ENCODE results near the gene NFKBIE. TPM values are rescaled to one million over a fixed set of nuclear protein-coding genes. Genes with fewer than 3 reads are reported as not detected.
"Not testable (repeated sequence)": the region's sequence is repeated elsewhere in the genome, so short reads cannot be mapped to it uniquely, and the experiment has no call there.

Gene NFKBIE
- total and polyA plus RNA-seq, 5 donors from 2014 or later: 3.6 to 53.8 (median 6.1) TPM

DNA sequence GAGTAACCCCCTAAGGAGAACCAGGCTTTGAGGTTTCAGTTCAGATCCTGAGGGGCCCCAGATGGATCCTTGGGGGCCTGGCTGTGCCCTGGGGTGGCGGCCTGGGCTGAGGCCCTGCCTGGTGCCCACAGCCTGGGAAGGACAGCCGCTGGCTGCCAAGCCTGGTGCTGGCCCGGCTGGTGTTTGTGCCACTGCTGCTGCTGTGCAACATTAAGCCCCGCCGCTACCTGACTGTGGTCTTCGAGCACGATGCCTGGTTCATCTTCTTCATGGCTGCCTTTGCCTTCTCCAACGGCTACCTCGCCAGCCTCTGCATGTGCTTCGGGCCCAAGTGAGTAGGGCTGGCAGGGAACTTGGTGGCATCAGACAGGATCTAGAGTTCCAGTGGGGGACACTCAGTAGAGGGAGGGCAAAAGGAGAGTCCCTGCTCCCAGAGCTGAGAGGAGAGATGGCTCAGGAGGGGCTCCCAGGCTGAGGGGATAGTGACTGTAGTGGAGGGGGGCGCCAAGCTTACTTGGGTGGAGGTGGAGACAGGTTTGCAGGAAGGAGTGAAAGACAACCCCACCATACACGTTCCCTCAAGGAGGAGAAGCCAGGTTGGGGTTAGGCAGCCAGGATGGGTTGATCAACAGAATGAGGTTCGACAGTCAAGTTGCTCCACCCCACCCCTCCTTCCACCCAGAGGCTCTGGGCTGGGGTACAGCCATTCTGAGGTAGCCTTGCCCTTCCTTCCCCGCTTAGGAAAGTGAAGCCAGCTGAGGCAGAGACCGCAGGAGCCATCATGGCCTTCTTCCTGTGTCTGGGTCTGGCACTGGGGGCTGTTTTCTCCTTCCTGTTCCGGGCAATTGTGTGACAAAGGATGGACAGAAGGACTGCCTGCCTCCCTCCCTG lies 32.4 kb downstream of the NFKBIE start:
- no peaks in the 10 kb centered on the region for H3K27me3 Mint-ChIP-seq
- H3K36me3 ChIP-seq (ENCODE audit: control insufficient read depth, insufficient read depth, low read length): no peaks in the 10 kb centered on the region
- peak overlapping the region in 1 of 3 donors; percentile 89 for H3K27ac Mint-ChIP-seq
- H3K36me3 Mint-ChIP-seq: no peaks in the 10 kb centered on the region
- no peak for ATAC-seq (ENCODE audit: low read depth in 2 of 2)
- no peaks in the 10 kb centered on the region for H3K9me3 ChIP-seq (ENCODE audit: control insufficient read depth in 2 of 2, low read length in 2 of 2)
- H3K27ac ChIP-seq (ENCODE audit: insufficient read depth, low read length, poor library complexity, severe bottlenecking): no peak overlapping the region
- no peak for DNase-seq
- H3K27me3 ChIP-seq (ENCODE audit: control insufficient read depth, insufficient read depth, low read length): no peaks in the 10 kb centered on the region
- H3K4me3 ChIP-seq (ENCODE audit: low read depth, low read length): no peak overlapping the region
- peaks cover 0 to 6% (median 4%) of the 10 kb centered on the region in 4 donors for H3K4me1 Mint-ChIP-seq
- H3K4me1 ChIP-seq (ENCODE audit: control insufficient read depth, insufficient read depth, low read length, poor library complexity, severe bottlenecking): peaks cover 9% of the 10 kb centered on the region
- no peaks in the 10 kb centered on the region for H3K9me3 Mint-ChIP-seq
- H3K4me3 Mint-ChIP-seq: no peak overlapping the region

DNA sequence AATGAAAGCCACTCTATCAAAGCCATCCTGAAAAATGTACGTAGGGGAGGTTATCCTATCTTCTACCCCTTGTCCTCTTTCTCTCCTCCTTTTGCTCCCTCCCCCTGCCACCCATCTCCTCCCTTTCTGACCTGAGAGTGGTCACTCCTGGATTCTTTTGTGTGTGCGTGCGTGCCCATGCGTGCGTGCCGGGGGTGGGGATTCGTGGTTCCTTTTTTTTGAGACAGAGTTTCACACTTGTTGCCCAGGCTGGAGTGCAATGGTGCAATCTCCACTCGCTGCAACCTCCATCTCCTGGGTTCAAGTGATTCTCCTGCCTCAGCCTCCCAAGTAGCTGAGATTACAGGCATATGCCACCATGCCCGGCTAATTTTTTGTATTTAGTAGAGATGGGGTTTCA lies 33.9 kb downstream of the NFKBIE start:
- not testable (repeated sequence) for H3K27ac ChIP-seq (ENCODE audit: insufficient read depth, low read length, poor library complexity, severe bottlenecking); H3K4me3 Mint-ChIP-seq; H3K27me3 ChIP-seq (ENCODE audit: control insufficient read depth, insufficient read depth, low read length); H3K36me3 Mint-ChIP-seq; H3K27me3 Mint-ChIP-seq; H3K27ac Mint-ChIP-seq; H3K4me3 ChIP-seq (ENCODE audit: low read depth, low read length); H3K9me3 Mint-ChIP-seq; H3K9me3 ChIP-seq (ENCODE audit: control insufficient read depth in 2 of 2, low read length in 2 of 2); H3K36me3 ChIP-seq (ENCODE audit: control insufficient read depth, insufficient read depth, low read length); H3K4me1 Mint-ChIP-seq; ATAC-seq (ENCODE audit: low read depth in 2 of 2); H3K4me1 ChIP-seq (ENCODE audit: control insufficient read depth, insufficient read depth, low read length, poor library complexity, severe bottlenecking); DNase-seq

DNA sequence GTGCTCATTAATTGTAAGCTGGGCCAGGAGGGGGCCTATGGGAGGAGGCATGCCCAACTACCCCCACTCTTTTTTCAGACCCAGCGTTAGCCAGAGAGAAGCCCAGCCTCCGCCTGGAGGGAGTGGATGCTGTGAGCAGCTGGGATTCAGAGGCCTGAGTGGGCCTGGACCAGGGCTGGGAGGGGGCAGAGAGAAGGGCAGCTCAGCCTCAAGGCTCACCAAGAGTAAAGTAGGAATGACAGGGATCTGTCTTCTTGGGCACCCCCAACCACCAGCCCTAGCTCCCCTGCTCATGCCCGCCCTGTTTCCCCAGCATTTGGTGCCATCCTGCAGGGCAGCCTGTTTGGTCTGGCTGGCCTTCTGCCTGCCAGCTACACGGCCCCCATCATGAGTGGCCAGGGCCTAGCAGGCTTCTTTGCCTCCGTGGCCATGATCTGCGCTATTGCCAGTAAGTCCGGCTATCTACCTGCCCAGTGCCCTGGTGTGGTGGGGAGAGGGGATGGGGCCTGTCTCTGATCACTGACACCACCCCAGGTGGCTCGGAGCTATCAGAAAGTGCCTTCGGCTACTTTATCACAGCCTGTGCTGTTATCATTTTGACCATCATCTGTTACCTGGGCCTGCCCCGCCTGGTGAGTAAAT lies 35.2 kb downstream of the NFKBIE start:
- Histone ChIP-seq H3K36me3 (ENCODE audit: control insufficient read depth, insufficient read depth, low read length) (no peaks in the 10 kb centered on the region), H3K4me3 (ENCODE audit: low read depth, low read length) (no peak overlapping the region), H3K4me1 (ENCODE audit: control insufficient read depth, insufficient read depth, low read length, poor library complexity, severe bottlenecking) (no peaks in the 10 kb centered on the region), H3K27ac (ENCODE audit: insufficient read depth, low read length, poor library complexity, severe bottlenecking) (no peak overlapping the region), H3K27me3 (ENCODE audit: control insufficient read depth, insufficient read depth, low read length) (no peaks in the 10 kb centered on the region), H3K9me3 (ENCODE audit: control insufficient read depth in 2 of 2, low read length in 2 of 2) (no peaks in the 10 kb centered on the region)
- Mint-ChIP-seq H3K4me1 (no peaks in the 10 kb centered on the region), H3K36me3 (no peaks in the 10 kb centered on the region), H3K27me3 (no peaks in the 10 kb centered on the region), H3K4me3 (no peak overlapping the region), H3K9me3 (no peaks in the 10 kb centered on the region), H3K27ac (no peak overlapping the region)
- ATAC-seq (ENCODE audit: low read depth in 2 of 2) (no peak), DNase-seq (no peak)

DNA sequence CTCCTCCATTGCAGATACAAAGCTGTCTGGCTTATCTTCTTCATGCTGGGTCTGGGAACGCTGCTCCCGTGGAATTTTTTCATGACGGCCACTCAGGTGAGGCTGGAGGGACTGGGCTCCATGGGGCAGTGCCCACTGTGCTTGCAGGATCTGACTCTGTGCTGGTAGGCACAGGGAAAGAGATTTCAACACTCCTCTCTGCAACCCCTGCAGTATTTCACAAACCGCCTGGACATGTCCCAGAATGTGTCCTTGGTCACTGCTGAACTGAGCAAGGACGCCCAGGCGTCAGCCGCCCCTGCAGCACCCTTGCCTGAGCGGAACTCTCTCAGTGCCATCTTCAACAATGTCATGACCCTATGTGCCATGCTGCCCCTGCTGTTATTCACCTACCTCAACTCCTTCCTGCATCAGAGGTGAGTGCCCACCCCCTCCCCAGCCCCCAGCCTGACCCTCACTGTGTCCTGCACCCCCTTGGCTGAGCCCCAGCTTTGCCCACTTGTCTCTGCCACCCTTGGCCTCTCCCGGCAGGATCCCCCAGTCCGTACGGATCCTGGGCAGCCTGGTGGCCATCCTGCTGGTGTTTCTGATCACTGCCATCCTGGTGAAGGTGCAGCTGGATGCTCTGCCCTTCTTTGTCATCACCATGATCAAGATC lies 35.8 kb downstream of the NFKBIE start:
- H3K4me3 ChIP-seq (ENCODE audit: low read depth, low read length): no peak overlapping the region
- H3K27ac ChIP-seq (ENCODE audit: insufficient read depth, low read length, poor library complexity, severe bottlenecking): no peak overlapping the region
- DNase-seq: no peak
- H3K27me3 ChIP-seq (ENCODE audit: control insufficient read depth, insufficient read depth, low read length): no peaks in the 10 kb centered on the region
- Mint-ChIP-seq H3K9me3 (no peaks in the 10 kb centered on the region), H3K4me1 (peaks cover 0 to 4% (median under 1%) of the 10 kb centered on the region in 4 donors), H3K36me3 (no peaks in the 10 kb centered on the region), H3K4me3 (no peak overlapping the region), H3K27me3 (no peaks in the 10 kb centered on the region), H3K27ac (no peak overlapping the region)
- no peaks in the 10 kb centered on the region for H3K9me3 ChIP-seq (ENCODE audit: control insufficient read depth in 2 of 2, low read length in 2 of 2)
- no peak for ATAC-seq (ENCODE audit: low read depth in 2 of 2)
- no peaks in the 10 kb centered on the region for H3K4me1 ChIP-seq (ENCODE audit: control insufficient read depth, insufficient read depth, low read length, poor library complexity, severe bottlenecking)
- H3K36me3 ChIP-seq (ENCODE audit: control insufficient read depth, insufficient read depth, low read length): no peaks in the 10 kb centered on the region

DNA sequence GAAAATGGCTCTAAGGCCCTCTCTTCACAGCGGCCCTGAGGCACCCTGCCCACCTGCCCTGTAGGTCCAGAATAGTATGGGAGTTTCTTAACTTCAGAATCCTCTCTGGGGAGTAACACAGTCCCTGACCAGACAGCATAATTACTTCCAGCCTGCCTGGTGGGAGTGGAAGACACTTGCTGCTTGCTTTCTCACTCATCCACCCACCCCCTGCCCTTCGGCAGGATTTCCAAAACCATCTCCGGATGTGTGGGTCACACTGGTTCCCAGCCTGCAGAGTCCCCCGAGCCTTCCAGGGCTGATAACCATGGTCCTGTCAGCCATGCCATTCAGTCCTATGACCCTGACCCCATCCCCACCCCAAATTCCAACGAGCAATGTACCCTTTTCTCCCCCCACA lies 36.5 kb downstream of the NFKBIE start:
- peaks cover 6% of the 10 kb centered on the region for H3K4me1 ChIP-seq (ENCODE audit: control insufficient read depth, insufficient read depth, low read length, poor library complexity, severe bottlenecking)
- no peak for ATAC-seq (ENCODE audit: low read depth in 2 of 2)
- no peak overlapping the region for H3K4me3 Mint-ChIP-seq
- peaks cover 0 to 10% (median 3%) of the 10 kb centered on the region in 4 donors for H3K4me1 Mint-ChIP-seq
- H3K36me3 Mint-ChIP-seq: no peaks in the 10 kb centered on the region
- no peaks in the 10 kb centered on the region for H3K27me3 ChIP-seq (ENCODE audit: control insufficient read depth, insufficient read depth, low read length)
- H3K9me3 Mint-ChIP-seq: no peaks in the 10 kb centered on the region
- no peak overlapping the region for H3K27ac ChIP-seq (ENCODE audit: insufficient read depth, low read length, poor library complexity, severe bottlenecking)
- H3K9me3 ChIP-seq (ENCODE audit: control insufficient read depth in 2 of 2, low read length in 2 of 2): no peaks in the 10 kb centered on the region
- no peak overlapping the region for H3K4me3 ChIP-seq (ENCODE audit: low read depth, low read length)
- no peak for DNase-seq
- H3K36me3 ChIP-seq (ENCODE audit: control insufficient read depth, insufficient read depth, low read length): no peaks in the 10 kb centered on the region
- no peaks in the 10 kb centered on the region for H3K27me3 Mint-ChIP-seq
- H3K27ac Mint-ChIP-seq: no peak overlapping the region

DNA sequence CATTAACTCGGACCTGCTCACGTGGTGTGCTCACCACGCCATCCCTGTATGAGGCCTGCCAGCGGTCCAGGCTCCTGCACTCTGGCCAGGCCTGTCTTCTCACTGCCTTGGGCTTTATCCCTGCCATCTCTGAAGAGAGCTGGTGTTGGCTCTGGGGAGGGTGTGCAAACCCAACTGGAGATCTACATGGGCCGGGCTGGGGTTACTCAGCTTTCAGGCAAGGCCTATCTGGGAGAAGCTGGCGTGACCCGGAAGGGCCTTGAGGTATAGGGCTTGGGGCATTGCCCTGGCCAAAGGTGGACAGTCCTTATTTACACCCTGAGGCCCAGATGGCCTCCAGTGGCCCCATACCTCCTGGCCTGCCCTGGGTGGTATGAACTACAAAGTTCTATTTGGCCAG lies 36.9 kb downstream of the NFKBIE start:
- Histone ChIP-seq H3K27me3 (ENCODE audit: control insufficient read depth, insufficient read depth, low read length) (no peaks in the 10 kb centered on the region), H3K27ac (ENCODE audit: insufficient read depth, low read length, poor library complexity, severe bottlenecking) (no peak overlapping the region), H3K9me3 (ENCODE audit: control insufficient read depth in 2 of 2, low read length in 2 of 2) (no peaks in the 10 kb centered on the region), H3K36me3 (ENCODE audit: control insufficient read depth, insufficient read depth, low read length) (no peaks in the 10 kb centered on the region), H3K4me3 (ENCODE audit: low read depth, low read length) (no peak overlapping the region), H3K4me1 (ENCODE audit: control insufficient read depth, insufficient read depth, low read length, poor library complexity, severe bottlenecking) (peaks cover 9% of the 10 kb centered on the region)
- ATAC-seq (ENCODE audit: low read depth in 2 of 2) (no peak), DNase-seq (no peak)
- no peaks in the 10 kb centered on the region for H3K36me3 Mint-ChIP-seq
- H3K4me3 Mint-ChIP-seq: no peak overlapping the region
- peaks cover 0 to 11% (median 3%) of the 10 kb centered on the region in 4 donors for H3K4me1 Mint-ChIP-seq
- H3K27me3 Mint-ChIP-seq: no peaks in the 10 kb centered on the region
- H3K9me3 Mint-ChIP-seq: no peaks in the 10 kb centered on the region
- no peak overlapping the region for H3K27ac Mint-ChIP-seq

DNA sequence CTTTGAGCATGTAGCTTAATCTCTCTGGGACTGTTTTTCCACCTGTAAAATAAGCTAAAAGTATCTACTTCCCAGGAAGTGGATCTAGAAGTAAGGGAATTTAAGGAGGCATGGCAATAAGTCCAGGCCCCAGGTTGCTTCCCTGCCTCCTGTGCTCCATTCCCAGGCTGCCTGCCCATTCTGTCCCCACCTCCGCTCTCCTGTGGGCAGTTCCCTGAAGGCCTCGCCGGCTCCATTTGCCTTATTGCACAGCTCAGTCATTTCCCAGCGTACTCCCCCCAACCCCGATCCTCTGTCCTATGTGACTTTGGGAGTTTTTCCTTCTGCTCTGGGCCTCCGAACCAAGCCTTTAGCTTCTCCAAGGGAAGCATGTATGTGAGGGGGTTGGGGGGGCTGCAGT lies 37.3 kb downstream of the NFKBIE start:
- Histone ChIP-seq H3K9me3 (ENCODE audit: control insufficient read depth in 2 of 2, low read length in 2 of 2) (no peaks in the 10 kb centered on the region), H3K27ac (ENCODE audit: insufficient read depth, low read length, poor library complexity, severe bottlenecking) (no peak overlapping the region), H3K27me3 (ENCODE audit: control insufficient read depth, insufficient read depth, low read length) (no peaks in the 10 kb centered on the region), H3K4me3 (ENCODE audit: low read depth, low read length) (no peak overlapping the region), H3K36me3 (ENCODE audit: control insufficient read depth, insufficient read depth, low read length) (no peaks in the 10 kb centered on the region), H3K4me1 (ENCODE audit: control insufficient read depth, insufficient read depth, low read length, poor library complexity, severe bottlenecking) (peaks cover 12% of the 10 kb centered on the region)
- no peak overlapping the region for H3K4me3 Mint-ChIP-seq
- peaks cover 0 to 12% (median 3%) of the 10 kb centered on the region in 4 donors for H3K4me1 Mint-ChIP-seq
- ATAC-seq (ENCODE audit: low read depth in 2 of 2) (no peak), DNase-seq (no peak)
- peaks cover 0 to under 1% (median 0%) of the 10 kb centered on the region in 7 donors for H3K9me3 Mint-ChIP-seq
- peaks cover 2% of the 10 kb centered on the region for H3K27me3 Mint-ChIP-seq
- no peaks in the 10 kb centered on the region for H3K36me3 Mint-ChIP-seq
- H3K27ac Mint-ChIP-seq: no peak overlapping the region
